Progenitor cell of endocrine pancreas (in vitro differentiated cells): ENCODE results near the gene TNNI3K. TPM values are rescaled to one million over a fixed set of nuclear protein-coding genes. Genes with fewer than 3 reads are reported as not detected.

ENCODE experiments used
- DNase-seq: peaks from one replicate; pipeline ENCODE4 v3.0.0; 2021; ENCODE audit warnings: low spot score; ENCODE audit not compliant: unreplicated experiment
- H3K27ac Mint-ChIP-seq: 2 replicates; pipeline ENCODE4 v1.8.0; 2021; ENCODE audit warnings: mild to moderate bottlenecking, moderate library complexity, mixed read lengths
- H3K27me3 Mint-ChIP-seq: 2 replicates; pipeline ENCODE4 v1.8.0; 2021; ENCODE audit warnings: mixed read lengths
- H3K36me3 Mint-ChIP-seq: 2 replicates; pipeline ENCODE4 v1.8.0; 2022; ENCODE audit warnings: mixed read lengths; ENCODE audit not compliant: insufficient read depth
- H3K4me1 Mint-ChIP-seq: 2 replicates; pipeline ENCODE4 v1.8.0; 2021; ENCODE audit warnings: low read depth, mixed read lengths
- H3K4me3 Mint-ChIP-seq: 2 replicates; pipeline ENCODE4 v1.8.0; 2021; ENCODE audit warnings: low read depth, mild to moderate bottlenecking, moderate library complexity, mixed read lengths
- H3K9me3 Mint-ChIP-seq: 2 replicates; pipeline ENCODE4 v1.8.0; 2021; ENCODE audit warnings: low read depth, mixed read lengths
- total RNA-seq: library from RNA; stranded (reverse); gene quantifications from 2 replicates; pipeline ENCODE4 v1.2.1, GENCODE V29; 2021
- TF ChIP-seq, protein P1 (sequence below): fragments of 200-600 bp; sonication (generic); IDR thresholded peaks from one replicate; pipeline ENCODE4 v1.5.0; 2021; ENCODE audit warnings: antibody characterized with exemption, mild to moderate bottlenecking; ENCODE audit not compliant: unreplicated experiment

The TNNI3K gene
- total RNA-seq, 1 donor from 2014 or later, result not detected

DNA sequence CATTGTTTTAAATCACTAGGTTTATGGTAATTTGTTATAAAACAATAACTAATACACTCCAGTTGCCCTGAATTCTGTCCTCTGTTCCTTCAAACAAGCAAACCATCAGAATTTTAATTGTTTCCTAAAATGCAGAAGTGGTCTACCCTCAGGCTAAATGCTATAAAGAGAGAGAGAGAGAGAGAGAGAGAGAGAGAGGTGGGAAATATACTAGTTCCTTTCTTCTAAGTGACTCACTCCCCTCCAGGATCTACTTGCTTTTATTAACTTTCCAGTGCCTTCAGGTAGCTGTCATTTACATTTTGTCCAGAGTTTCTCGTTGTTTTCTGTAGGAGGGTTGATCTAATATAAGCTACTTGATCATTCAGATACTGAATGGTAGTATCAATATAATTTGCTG lies 250.8 kb downstream of the TNNI3K start:
- Mint-ChIP-seq H3K9me3 (no peaks in the 10 kb centered on the region), H3K4me3 (no peak overlapping the region), H3K27ac (no peak overlapping the region), H3K27me3 (no peaks in the 10 kb centered on the region), H3K4me1 (no peaks in the 10 kb centered on the region), H3K36me3 (no peaks in the 10 kb centered on the region)
- DNase-seq, result no peak
- TF ChIP-seq, protein P1, sequence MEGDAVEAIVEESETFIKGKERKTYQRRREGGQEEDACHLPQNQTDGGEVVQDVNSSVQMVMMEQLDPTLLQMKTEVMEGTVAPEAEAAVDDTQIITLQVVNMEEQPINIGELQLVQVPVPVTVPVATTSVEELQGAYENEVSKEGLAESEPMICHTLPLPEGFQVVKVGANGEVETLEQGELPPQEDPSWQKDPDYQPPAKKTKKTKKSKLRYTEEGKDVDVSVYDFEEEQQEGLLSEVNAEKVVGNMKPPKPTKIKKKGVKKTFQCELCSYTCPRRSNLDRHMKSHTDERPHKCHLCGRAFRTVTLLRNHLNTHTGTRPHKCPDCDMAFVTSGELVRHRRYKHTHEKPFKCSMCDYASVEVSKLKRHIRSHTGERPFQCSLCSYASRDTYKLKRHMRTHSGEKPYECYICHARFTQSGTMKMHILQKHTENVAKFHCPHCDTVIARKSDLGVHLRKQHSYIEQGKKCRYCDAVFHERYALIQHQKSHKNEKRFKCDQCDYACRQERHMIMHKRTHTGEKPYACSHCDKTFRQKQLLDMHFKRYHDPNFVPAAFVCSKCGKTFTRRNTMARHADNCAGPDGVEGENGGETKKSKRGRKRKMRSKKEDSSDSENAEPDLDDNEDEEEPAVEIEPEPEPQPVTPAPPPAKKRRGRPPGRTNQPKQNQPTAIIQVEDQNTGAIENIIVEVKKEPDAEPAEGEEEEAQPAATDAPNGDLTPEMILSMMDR, result no peak

DNA sequence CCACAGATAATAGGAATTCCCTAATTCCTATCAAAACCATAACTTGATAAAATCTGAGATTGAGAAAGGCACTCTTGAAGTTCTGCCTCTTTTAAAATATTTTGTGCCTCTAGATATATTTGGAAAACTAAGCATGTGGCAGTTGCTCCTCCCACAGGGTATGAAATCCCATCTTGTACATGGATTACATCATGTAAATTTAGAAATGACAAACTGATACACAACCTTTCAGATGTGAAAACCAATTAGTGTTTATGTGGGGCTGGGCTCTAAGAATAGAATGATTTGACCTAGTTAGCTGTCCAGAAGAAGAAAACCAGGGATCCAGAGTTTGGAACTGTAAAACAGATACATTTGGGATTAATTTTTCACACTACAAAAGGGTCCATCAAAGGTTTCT lies 261.5 kb downstream of the TNNI3K start:
- no peak for DNase-seq
- Mint-ChIP-seq H3K9me3 (no peaks in the 10 kb centered on the region), H3K4me1 (no peaks in the 10 kb centered on the region), H3K27ac (no peak overlapping the region), H3K27me3 (no peaks in the 10 kb centered on the region), H3K36me3 (no peaks in the 10 kb centered on the region), H3K4me3 (no peak overlapping the region)
- TF ChIP-seq, protein P1, result no peak

DNA sequence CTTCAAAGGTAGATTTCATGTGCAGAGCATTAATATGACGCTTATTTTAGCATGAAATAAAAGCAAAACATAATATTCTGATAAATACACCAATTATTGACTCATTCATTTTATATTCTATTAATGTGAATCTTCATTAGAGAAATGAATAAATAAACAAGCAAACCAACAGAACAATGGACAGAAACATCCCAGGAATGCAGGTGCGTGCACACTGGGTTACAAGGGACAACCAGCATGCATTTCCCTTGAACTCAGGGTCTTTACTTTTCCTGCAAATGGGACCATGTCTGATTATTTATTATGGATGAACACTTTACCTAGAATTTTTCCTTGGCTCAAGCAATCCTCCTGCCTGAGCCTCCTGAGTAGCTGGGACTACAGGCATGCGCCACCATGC lies 263.7 kb downstream of the TNNI3K start:
- TF ChIP-seq, protein P1, result no peak
- no peak for DNase-seq
- Mint-ChIP-seq H3K9me3 (no peaks in the 10 kb centered on the region), H3K4me3 (no peak overlapping the region), H3K36me3 (no peaks in the 10 kb centered on the region), H3K27ac (no peak overlapping the region), H3K27me3 (no peaks in the 10 kb centered on the region), H3K4me1 (no peaks in the 10 kb centered on the region)

GRCh38 chr1:74502432-74502831 lies 267.2 kb downstream of the TNNI3K start:
- H3K4me1 Mint-ChIP-seq, result no peaks in the 10 kb centered on the region
- H3K36me3 Mint-ChIP-seq, result no peaks in the 10 kb centered on the region
- H3K4me3 Mint-ChIP-seq, result no peak overlapping the region
- H3K27me3 Mint-ChIP-seq, result peaks cover 2% of the 10 kb centered on the region
- no peak overlapping the region for H3K27ac Mint-ChIP-seq
- TF ChIP-seq, protein P1, result no peak
- peak; percentile 19 for DNase-seq
- H3K9me3 Mint-ChIP-seq, result no peaks in the 10 kb centered on the region

DNA sequence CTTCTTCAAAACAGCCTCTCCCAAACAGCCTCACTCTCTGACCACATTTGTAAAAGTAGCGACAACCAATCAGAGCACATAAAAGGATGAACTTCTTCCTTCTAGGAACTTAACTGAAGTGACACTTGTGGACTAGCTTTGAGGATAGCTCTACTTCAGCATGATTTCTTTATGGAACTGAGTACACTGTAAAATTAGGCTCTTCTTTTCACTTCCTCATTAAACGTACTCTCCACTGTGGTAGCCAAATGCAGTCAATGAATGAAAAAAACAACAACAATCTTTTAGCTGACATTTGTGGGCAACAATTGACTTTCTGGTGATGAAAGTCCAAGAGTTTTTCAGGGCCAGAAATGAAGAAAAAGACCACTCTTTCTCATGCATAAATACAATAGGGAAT lies 267.7 kb downstream of the TNNI3K start:
- Mint-ChIP-seq H3K36me3 (no peaks in the 10 kb centered on the region), H3K27ac (no peak overlapping the region), H3K9me3 (no peaks in the 10 kb centered on the region)

More for the DNA sequence above, 267.7 kb downstream of the TNNI3K start:
- TF ChIP-seq, protein P1, result no peak
- no peaks in the 10 kb centered on the region for H3K4me1 Mint-ChIP-seq
- H3K4me3 Mint-ChIP-seq, result no peak overlapping the region
- no peak for DNase-seq
- peaks cover 2% of the 10 kb centered on the region for H3K27me3 Mint-ChIP-seq
